ENCODE results near the gene CD7. TPM values are rescaled to one million over a fixed set of nuclear protein-coding genes. Genes with fewer than 3 reads are reported as not detected.

The CD7 gene
- total and polyA plus RNA-seq, 9 of the 15 experiments (the other 6 are each of a cell fraction or from before 2014, with no cell fraction given) = 0.21 to 0.35 TPM; not detected in 7

- TF ChIP-seq ID3 (CRISPR knock-in tag; IDR thresholded peaks at IDR 0.05) = no peak
- TF ChIP-seq ID3 (tag; IDR thresholded peaks at IDR 0.05) = 0 out of 2 replicates have a peak, but pooled peaks have one; percentile 39
- no peak for TF ChIP-seq JUND (IDR thresholded peaks at IDR 0.05; ENCODE audit: borderline replicate concordance, low read depth, low read length)
- TF ChIP-seq JUND (tag; IDR thresholded peaks at IDR 0.05; ENCODE audit: borderline replicate concordance, low read depth, low read length) = no peak
- TF ChIP-seq POLR2G (IDR thresholded peaks at IDR 0.05; ENCODE audit: low read depth, low read length) = no peak
- peak; percentile 85; the same call in 1 of the 2 replicates for TF ChIP-seq ZNF395 (CRISPR knock-in tag; IDR thresholded peaks at IDR 0.05)
- TF ChIP-seq MYBL2 (IDR thresholded peaks at IDR 0.05; ENCODE audit: low read depth) = no peak
- no peak for TF ChIP-seq MYBL2 (CRISPR knock-in tag; IDR thresholded peaks at IDR 0.05; ENCODE audit: borderline replicate concordance)
- TF ChIP-seq RBM34 (IDR thresholded peaks at IDR 0.05; ENCODE audit: borderline replicate concordance, insufficient read depth, low read length) = no peak
- TF ChIP-seq NR2C2 (CRISPR knock-in tag; IDR thresholded peaks at IDR 0.05) = no peak
- TF ChIP-seq NR2C2 (tag; IDR thresholded peaks at IDR 0.05) = peak; percentile 48
- TF ChIP-seq ZBTB7A (IDR thresholded peaks at IDR 0.05; ENCODE audit: borderline replicate concordance, control insufficient read depth, low read depth, low read length) = peak; percentile 45; the same call in 1 of the 2 replicates
- peak; percentile 88 for TF ChIP-seq PCBP1 (IDR thresholded peaks at IDR 0.05; ENCODE audit: low read depth, low read length, poor library complexity, severe bottlenecking)
- no peak for TF ChIP-seq NFRKB (IDR thresholded peaks at IDR 0.05; ENCODE audit: low read depth)
- no peak for TF ChIP-seq PPARD (CRISPR knock-in tag; IDR thresholded peaks at IDR 0.05)
- no peak for TF ChIP-seq ZNF444 (CRISPR knock-in tag; IDR thresholded peaks at IDR 0.05)
- 0 out of 2 replicates have a peak, but pooled peaks have one; percentile 17 for TF ChIP-seq ZNF324 (CRISPR knock-in tag; IDR thresholded peaks at IDR 0.05)
- TF ChIP-seq PRPF4 (IDR thresholded peaks at IDR 0.05; ENCODE audit: insufficient read depth, low read depth, low read length, poor library complexity, severe bottlenecking) = peak; percentile 35
- no peak for TF ChIP-seq ZHX1 (conservative IDR thresholded peaks at IDR 0.05; ENCODE audit: low read length)
- TF ChIP-seq HMGN3 (IDR thresholded peaks at IDR 0.05; ENCODE audit: borderline replicate concordance, extremely low read depth, insufficient read length, low read depth, low read length) = peak; percentile 44
These were observed 44.7 kb downstream of the CD7 start (continued) for GRCh38 chr17:82272495-82273326.

Data from K562 (cell line).